ENCODE data around the gene MAP2. TPM values are rescaled to one million over a fixed set of nuclear protein-coding genes. Genes with fewer than 3 reads are reported as not detected.
A peak's percentile ranks its signal among the peaks of the same experiment; 100 is the strongest.

The MAP2 gene
- total and polyA plus RNA-seq, 2 experiments from 2014 or later = 2.9 to 4.4 TPM

DNA sequence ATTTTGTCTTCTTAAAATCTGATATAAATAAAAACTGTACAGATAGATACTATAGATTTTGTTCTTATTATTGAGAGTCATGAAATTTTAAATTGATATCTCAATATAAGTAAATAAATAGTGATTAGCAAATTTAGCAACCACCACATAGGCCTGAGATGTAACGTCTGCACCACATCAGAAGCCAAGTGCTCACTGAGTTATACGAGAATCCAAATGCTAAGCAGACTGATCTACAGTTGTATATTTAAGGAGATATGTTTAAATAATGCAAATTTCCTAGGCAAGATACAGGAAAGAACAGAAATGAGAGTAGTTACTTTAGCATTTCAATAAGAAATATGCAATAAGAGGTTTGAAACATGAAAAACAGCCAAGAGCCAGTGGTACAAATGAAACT is 262.6 kb downstream of the MAP2 start (continued):
- no peak for TF ChIP-seq ZNF331 (CRISPR knock-in tag; IDR thresholded peaks at IDR 0.05; ENCODE audit: low read depth)
- TF ChIP-seq STAT1 (IDR thresholded peaks at IDR 0.05; ENCODE audit: unreplicated experiment) = no peak
- TF ChIP-seq JUNB (IDR thresholded peaks at IDR 0.05; ENCODE audit: unreplicated experiment) = no peak
- TF ChIP-seq NANOG (IDR thresholded peaks at IDR 0.05; ENCODE audit: borderline replicate concordance) = no peak
- TF ChIP-seq, protein P1, sequence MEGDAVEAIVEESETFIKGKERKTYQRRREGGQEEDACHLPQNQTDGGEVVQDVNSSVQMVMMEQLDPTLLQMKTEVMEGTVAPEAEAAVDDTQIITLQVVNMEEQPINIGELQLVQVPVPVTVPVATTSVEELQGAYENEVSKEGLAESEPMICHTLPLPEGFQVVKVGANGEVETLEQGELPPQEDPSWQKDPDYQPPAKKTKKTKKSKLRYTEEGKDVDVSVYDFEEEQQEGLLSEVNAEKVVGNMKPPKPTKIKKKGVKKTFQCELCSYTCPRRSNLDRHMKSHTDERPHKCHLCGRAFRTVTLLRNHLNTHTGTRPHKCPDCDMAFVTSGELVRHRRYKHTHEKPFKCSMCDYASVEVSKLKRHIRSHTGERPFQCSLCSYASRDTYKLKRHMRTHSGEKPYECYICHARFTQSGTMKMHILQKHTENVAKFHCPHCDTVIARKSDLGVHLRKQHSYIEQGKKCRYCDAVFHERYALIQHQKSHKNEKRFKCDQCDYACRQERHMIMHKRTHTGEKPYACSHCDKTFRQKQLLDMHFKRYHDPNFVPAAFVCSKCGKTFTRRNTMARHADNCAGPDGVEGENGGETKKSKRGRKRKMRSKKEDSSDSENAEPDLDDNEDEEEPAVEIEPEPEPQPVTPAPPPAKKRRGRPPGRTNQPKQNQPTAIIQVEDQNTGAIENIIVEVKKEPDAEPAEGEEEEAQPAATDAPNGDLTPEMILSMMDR (conservative IDR thresholded peaks at IDR 0.05; ENCODE audit: low read depth in 2 of 2) = no peak
- no peak for TF ChIP-seq CREB1 (CRISPR knock-in tag; IDR thresholded peaks at IDR 0.05; ENCODE audit: low read depth)
- TF ChIP-seq EZH2 (IDR thresholded peaks at IDR 0.05; ENCODE audit: low read depth, unreplicated experiment) = no peak
- TF ChIP-seq ETS1 (IDR thresholded peaks at IDR 0.05) = no peak

DNA sequence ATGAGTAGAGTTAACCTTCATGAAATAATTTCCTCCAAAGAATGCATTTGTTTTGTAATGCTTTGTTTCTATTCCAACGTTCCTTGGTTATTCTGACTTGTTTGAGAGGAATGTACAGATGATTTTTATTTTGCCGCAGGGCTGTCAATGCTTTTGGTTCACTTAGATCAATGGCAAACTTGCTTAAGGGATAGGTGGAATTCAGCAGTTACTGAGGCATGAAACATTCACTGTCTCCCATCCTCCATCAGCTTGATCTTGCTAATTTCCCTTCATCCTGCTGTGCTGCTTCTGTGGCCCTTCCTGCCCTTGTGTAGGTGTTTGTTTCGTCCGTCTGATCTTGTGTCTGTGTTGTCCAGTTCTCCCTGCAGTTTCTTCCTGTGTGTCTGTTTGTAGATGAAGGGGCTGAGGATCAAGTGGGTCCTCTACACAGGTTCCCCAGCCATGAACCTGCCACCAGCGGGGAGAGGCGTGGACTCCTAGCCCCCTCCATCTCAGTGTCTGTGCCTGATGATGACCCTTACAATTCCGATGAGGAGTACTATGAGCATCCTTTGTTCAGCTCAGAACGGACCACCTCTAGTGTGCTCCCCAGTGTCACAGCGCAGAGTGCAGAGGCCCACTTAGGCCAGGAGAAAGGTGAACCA is 263.6 kb downstream of the MAP2 start:
- Histone ChIP-seq H2AFZ (peak overlapping the region; percentile 84; the same call in 1 of the 2 replicates), H3K4me2 (0 out of 2 replicates have a peak overlapping the region, but pooled peaks have one; percentile 1), H3K4me3 (no peak overlapping the region), H3F3A (replicated peaks; ENCODE audit: low read depth) (no peaks in the 10 kb centered on the region), H3K36me3 (ENCODE audit: insufficient read depth) (no peaks in the 10 kb centered on the region), H3K79me2 (replicated peaks; ENCODE audit: insufficient read depth) (no peaks in the 10 kb centered on the region), H3K27me3 (ENCODE audit: insufficient read depth) (no peaks in the 10 kb centered on the region), H3K4me1 (ENCODE audit: insufficient read depth) (peaks cover 11% of the 10 kb centered on the region; the same call in 1 of the 2 replicates), H3K27ac (ENCODE audit: low read depth) (no peak overlapping the region), H3K9me2 (ENCODE audit: insufficient read depth) (no peaks in the 10 kb centered on the region), H4K20me1 (replicated peaks; ENCODE audit: insufficient read depth) (no peaks in the 10 kb centered on the region)
- DNase-seq (ENCODE audit: low spot score) = no peak
- H3K27ac Mint-ChIP-seq = no peak overlapping the region
- peak; percentile 48; the same call in 2 of the 3 replicates for ATAC-seq
- H3K36me3 Mint-ChIP-seq (ENCODE audit: low read depth) = no peaks in the 10 kb centered on the region
- H3K4me1 Mint-ChIP-seq = peaks cover 28% of the 10 kb centered on the region
- H3K9me3 Mint-ChIP-seq = no peaks in the 10 kb centered on the region
- H3K4me3 Mint-ChIP-seq = no peak overlapping the region
- H3K27me3 Mint-ChIP-seq (ENCODE audit: insufficient read depth, low read depth, poor library complexity) = no peaks in the 10 kb centered on the region
- TF ChIP-seq POLR2AphosphoS5 (IDR thresholded peaks at IDR 0.05; ENCODE audit: low read depth) = no peak
- no peak for TF ChIP-seq ZNF114 (CRISPR knock-in tag; IDR thresholded peaks at IDR 0.05)
- TF ChIP-seq, protein P2, sequence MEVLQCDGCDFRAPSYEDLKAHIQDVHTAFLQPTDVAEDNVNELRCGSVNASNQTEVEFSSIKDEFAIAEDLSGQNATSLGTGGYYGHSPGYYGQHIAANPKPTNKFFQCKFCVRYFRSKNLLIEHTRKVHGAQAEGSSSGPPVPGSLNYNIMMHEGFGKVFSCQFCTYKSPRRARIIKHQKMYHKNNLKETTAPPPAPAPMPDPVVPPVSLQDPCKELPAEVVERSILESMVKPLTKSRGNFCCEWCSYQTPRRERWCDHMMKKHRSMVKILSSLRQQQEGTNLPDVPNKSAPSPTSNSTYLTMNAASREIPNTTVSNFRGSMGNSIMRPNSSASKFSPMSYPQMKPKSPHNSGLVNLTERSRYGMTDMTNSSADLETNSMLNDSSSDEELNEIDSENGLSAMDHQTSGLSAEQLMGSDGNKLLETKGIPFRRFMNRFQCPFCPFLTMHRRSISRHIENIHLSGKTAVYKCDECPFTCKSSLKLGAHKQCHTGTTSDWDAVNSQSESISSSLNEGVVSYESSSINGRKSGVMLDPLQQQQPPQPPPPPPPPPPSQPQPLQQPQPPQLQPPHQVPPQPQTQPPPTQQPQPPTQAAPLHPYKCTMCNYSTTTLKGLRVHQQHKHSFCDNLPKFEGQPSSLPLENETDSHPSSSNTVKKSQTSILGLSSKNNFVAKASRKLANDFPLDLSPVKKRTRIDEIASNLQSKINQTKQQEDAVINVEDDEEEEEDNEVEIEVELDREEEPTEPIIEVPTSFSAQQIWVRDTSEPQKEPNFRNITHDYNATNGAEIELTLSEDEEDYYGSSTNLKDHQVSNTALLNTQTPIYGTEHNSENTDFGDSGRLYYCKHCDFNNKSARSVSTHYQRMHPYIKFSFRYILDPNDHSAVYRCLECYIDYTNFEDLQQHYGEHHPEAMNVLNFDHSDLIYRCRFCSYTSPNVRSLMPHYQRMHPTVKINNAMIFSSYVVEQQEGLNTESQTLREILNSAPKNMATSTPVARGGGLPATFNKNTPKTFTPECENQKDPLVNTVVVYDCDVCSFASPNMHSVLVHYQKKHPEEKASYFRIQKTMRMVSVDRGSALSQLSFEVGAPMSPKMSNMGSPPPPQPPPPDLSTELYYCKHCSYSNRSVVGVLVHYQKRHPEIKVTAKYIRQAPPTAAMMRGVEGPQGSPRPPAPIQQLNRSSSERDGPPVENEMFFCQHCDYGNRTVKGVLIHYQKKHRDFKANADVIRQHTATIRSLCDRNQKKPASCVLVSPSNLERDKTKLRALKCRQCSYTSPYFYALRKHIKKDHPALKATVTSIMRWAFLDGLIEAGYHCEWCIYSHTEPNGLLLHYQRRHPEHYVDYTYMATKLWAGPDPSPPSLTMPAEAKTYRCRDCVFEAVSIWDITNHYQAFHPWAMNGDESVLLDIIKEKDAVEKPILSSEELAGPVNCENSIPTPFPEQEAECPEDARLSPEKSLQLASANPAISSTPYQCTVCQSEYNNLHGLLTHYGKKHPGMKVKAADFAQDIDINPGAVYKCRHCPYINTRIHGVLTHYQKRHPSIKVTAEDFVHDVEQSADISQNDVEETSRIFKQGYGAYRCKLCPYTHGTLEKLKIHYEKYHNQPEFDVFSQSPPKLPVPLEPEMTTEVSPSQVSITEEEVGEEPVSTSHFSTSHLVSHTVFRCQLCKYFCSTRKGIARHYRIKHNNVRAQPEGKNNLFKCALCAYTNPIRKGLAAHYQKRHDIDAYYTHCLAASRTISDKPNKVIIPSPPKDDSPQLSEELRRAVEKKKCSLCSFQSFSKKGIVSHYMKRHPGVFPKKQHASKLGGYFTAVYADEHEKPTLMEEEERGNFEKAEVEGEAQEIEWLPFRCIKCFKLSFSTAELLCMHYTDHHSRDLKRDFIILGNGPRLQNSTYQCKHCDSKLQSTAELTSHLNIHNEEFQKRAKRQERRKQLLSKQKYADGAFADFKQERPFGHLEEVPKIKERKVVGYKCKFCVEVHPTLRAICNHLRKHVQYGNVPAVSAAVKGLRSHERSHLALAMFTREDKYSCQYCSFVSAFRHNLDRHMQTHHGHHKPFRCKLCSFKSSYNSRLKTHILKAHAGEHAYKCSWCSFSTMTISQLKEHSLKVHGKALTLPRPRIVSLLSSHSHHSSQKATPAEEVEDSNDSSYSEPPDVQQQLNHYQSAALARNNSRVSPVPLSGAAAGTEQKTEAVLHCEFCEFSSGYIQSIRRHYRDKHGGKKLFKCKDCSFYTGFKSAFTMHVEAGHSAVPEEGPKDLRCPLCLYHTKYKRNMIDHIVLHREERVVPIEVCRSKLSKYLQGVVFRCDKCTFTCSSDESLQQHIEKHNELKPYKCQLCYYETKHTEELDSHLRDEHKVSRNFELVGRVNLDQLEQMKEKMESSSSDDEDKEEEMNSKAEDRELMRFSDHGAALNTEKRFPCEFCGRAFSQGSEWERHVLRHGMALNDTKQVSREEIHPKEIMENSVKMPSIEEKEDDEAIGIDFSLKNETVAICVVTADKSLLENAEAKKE (CRISPR knock-in tag; IDR thresholded peaks at IDR 0.05) = no peak
- TF ChIP-seq JUNB (IDR thresholded peaks at IDR 0.05; ENCODE audit: unreplicated experiment) = no peak
- TF ChIP-seq, protein P1 (conservative IDR thresholded peaks at IDR 0.05; ENCODE audit: low read depth in 2 of 2) = no peak
- no peak for TF ChIP-seq NANOG (IDR thresholded peaks at IDR 0.05; ENCODE audit: borderline replicate concordance)
- TF ChIP-seq EZH2phosphoT487 (IDR thresholded peaks at IDR 0.05; ENCODE audit: unreplicated experiment) = no peak

Data from GM23338 (cell line).